ENCODE data around the gene PLEKHA5. TPM values are rescaled to one million over a fixed set of nuclear protein-coding genes. Genes with fewer than 3 reads are reported as not detected.

PLEKHA5 gene
- total RNA-seq, 1 donor from 2014 or later: 30.2 TPM

DNA sequence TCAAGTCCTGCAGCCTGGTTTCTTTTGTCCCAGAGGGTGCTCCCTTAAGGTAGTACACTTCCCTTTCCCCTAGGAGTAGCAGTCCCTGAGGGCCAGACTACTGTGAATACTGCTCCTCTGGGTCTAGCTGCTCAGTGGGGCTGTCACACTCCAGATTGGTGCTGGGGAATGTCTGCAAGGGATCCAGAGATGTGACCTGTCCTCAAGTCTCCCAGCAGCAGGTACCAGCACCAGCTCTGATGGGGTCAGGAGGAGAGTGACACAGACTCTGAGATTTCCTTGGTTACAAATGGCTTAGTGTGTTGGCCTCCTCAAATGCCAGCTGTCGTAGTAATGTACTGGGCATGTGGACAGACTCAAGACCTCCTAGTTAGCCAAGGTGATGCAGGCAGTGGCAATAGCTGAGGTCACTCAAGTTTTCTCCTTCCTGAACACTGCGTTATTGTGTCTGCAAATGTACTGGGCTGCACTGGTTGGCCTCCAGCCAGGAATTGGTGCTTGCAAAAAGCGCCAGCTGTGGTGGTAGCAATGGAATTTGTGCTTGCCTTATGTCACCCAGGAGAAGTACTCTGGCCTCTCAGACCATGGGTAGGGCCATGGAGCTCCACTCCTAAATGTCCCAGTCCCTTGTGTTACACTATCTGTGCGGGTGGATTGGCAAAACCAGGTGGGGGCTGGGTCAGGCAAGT is 273.4 kb downstream of the PLEKHA5 start:
- Mint-ChIP-seq H3K4me1 (ENCODE audit: unreplicated experiment) (no peaks in the 10 kb centered on the region), H3K27me3 (ENCODE audit: unreplicated experiment) (no peaks in the 10 kb centered on the region), H3K36me3 (ENCODE audit: low read depth, unreplicated experiment) (no peaks in the 10 kb centered on the region), H3K9me3 (ENCODE audit: unreplicated experiment) (no peaks in the 10 kb centered on the region), H3K27ac (ENCODE audit: unreplicated experiment) (no peak overlapping the region), H3K4me3 (ENCODE audit: unreplicated experiment) (no peak overlapping the region)
- no peak for DNase-seq (ENCODE audit: low spot score)
- TF ChIP-seq, protein P1, sequence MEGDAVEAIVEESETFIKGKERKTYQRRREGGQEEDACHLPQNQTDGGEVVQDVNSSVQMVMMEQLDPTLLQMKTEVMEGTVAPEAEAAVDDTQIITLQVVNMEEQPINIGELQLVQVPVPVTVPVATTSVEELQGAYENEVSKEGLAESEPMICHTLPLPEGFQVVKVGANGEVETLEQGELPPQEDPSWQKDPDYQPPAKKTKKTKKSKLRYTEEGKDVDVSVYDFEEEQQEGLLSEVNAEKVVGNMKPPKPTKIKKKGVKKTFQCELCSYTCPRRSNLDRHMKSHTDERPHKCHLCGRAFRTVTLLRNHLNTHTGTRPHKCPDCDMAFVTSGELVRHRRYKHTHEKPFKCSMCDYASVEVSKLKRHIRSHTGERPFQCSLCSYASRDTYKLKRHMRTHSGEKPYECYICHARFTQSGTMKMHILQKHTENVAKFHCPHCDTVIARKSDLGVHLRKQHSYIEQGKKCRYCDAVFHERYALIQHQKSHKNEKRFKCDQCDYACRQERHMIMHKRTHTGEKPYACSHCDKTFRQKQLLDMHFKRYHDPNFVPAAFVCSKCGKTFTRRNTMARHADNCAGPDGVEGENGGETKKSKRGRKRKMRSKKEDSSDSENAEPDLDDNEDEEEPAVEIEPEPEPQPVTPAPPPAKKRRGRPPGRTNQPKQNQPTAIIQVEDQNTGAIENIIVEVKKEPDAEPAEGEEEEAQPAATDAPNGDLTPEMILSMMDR (IDR thresholded peaks at IDR 0.05; ENCODE audit: unreplicated experiment): no peak

DNA sequence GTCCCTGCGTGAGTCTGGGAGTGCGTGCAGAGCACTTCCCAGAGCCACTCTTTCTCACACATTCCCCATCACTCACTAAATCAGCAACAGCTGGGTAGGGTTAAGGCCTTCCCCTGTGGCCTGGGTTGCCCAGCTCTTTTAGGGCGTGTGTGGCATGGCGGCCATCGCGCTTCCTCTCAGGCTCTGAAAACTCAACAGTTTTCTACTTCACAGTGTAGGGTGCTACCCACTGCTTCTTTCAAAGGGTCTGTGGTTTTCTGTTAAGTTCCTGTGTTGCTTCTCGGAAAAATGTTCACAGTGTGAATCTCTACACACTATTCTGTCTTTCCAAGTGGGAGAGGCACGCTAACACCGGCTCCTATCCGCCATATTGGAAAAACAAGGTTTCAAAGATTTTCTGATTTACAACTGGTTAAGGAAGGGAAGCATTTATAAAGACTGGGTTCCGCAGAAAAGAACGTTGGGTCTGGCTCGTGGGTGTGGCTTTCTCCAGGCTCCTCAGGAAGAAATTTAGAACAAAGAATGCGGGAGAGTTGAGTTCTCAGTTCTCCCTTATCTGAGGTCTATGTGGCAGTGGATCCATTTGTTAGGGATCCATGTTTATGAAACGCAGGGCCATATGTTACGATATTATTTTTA is 274.8 kb downstream of the PLEKHA5 start:
- no peaks in the 10 kb centered on the region for H3K9me3 Mint-ChIP-seq (ENCODE audit: unreplicated experiment)
- H3K4me3 Mint-ChIP-seq (ENCODE audit: unreplicated experiment): no peak overlapping the region
- TF ChIP-seq, protein P1 (IDR thresholded peaks at IDR 0.05; ENCODE audit: unreplicated experiment): no peak
- H3K27me3 Mint-ChIP-seq (ENCODE audit: unreplicated experiment): no peaks in the 10 kb centered on the region
- H3K36me3 Mint-ChIP-seq (ENCODE audit: low read depth, unreplicated experiment): no peaks in the 10 kb centered on the region
- no peak for DNase-seq (ENCODE audit: low spot score)
- H3K27ac Mint-ChIP-seq (ENCODE audit: unreplicated experiment): no peak overlapping the region
- peaks cover 4% of the 10 kb centered on the region for H3K4me1 Mint-ChIP-seq (ENCODE audit: unreplicated experiment)

DNA sequence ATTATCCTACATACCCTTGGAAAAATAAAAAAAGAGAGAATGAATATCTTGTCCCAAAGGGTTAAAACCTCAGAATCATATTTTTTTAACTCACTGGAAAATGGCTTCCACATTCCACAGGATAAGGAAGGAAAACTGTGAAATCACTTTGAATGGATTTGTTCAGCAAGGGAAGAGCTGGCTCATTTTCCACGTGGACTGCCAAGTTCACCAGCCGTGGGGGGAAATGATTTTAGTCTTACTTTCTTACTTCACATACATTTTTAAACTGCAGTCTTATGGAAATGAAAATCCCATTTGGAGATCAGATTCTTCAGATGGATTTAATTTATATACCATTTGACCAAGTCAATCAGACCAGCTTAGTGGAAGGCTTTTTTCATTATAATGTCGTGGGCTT is 279.8 kb downstream of the PLEKHA5 start:
- peaks cover 23% of the 10 kb centered on the region for H3K4me1 Mint-ChIP-seq (ENCODE audit: unreplicated experiment)

DNA sequence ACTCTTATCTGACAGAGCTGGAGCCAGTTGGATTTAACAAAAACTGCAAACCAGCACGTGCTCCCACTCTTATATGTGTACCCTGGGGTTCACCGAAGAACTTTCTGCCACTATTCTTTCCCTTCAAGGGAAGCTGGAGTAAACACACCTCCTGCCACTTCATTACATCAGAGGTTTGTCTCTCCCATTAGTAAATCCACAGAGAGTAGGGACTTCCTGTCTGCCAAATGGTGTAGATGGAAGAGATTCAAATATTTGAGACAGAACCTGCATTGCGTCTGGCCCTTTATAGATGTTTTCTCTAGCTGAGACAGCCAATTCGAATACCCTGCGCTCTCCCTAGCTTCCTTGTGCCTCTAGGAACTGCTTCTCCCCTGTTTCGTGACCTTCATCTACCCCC is 280.7 kb downstream of the PLEKHA5 start:
- Mint-ChIP-seq H3K4me1 (ENCODE audit: unreplicated experiment) (peaks cover 23% of the 10 kb centered on the region), H3K9me3 (ENCODE audit: unreplicated experiment) (no peaks in the 10 kb centered on the region), H3K36me3 (ENCODE audit: low read depth, unreplicated experiment) (no peaks in the 10 kb centered on the region), H3K27me3 (ENCODE audit: unreplicated experiment) (peaks cover 1% of the 10 kb centered on the region), H3K4me3 (ENCODE audit: unreplicated experiment) (no peak overlapping the region), H3K27ac (ENCODE audit: unreplicated experiment) (peak overlapping the region; percentile 55)
- TF ChIP-seq, protein P1 (IDR thresholded peaks at IDR 0.05; ENCODE audit: unreplicated experiment): no peak
- no peak for DNase-seq (ENCODE audit: low spot score)

More for the DNA sequence above, 279.8 kb downstream of the PLEKHA5 start:
- no peak overlapping the region for H3K27ac Mint-ChIP-seq (ENCODE audit: unreplicated experiment)
- TF ChIP-seq, protein P1 (IDR thresholded peaks at IDR 0.05; ENCODE audit: unreplicated experiment): no peak
- H3K27me3 Mint-ChIP-seq (ENCODE audit: unreplicated experiment): peaks cover 1% of the 10 kb centered on the region
- no peaks in the 10 kb centered on the region for H3K9me3 Mint-ChIP-seq (ENCODE audit: unreplicated experiment)
- no peak for DNase-seq (ENCODE audit: low spot score)
- no peaks in the 10 kb centered on the region for H3K36me3 Mint-ChIP-seq (ENCODE audit: low read depth, unreplicated experiment)
- no peak overlapping the region for H3K4me3 Mint-ChIP-seq (ENCODE audit: unreplicated experiment)

DNA sequence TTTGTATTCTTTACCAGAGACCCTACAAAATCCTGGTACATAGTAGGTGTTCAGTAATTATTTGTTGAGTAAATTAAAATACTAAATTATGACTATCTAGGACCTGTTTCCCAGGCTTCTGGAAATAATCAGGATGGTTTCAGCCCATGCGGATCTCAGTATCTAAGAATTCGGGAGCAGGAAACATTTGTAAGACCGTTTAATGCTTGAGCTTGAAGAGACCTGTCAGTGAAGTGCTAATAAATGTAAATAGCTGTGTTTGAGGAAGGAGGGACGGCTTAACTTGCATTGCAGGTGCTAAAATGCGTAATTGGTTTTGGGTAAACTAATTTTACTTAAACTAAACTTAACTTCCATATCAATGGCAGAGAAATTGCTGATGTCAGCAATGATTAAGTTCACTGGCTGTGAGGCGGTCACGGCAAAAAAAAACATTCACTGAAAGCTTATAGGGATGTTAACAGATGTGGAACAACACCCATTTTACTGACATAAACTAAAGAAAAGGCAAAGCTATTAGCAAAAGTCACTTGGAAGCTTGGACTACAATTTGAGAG is 281.2 kb downstream of the PLEKHA5 start:
- Mint-ChIP-seq H3K4me3 (ENCODE audit: unreplicated experiment) (no peak overlapping the region), H3K27me3 (ENCODE audit: unreplicated experiment) (peaks cover 1% of the 10 kb centered on the region), H3K9me3 (ENCODE audit: unreplicated experiment) (no peaks in the 10 kb centered on the region), H3K4me1 (ENCODE audit: unreplicated experiment) (peaks cover 23% of the 10 kb centered on the region), H3K27ac (ENCODE audit: unreplicated experiment) (peak overlapping the region; percentile 55), H3K36me3 (ENCODE audit: low read depth, unreplicated experiment) (no peaks in the 10 kb centered on the region)
- TF ChIP-seq, protein P1 (IDR thresholded peaks at IDR 0.05; ENCODE audit: unreplicated experiment): no peak
- no peak for DNase-seq (ENCODE audit: low spot score)

All from endothelial cell (in vitro differentiated cells).